B cell (primary cell): ENCODE data around the gene KSR2. TPM values are rescaled to one million over a fixed set of nuclear protein-coding genes. Genes with fewer than 3 reads are reported as not detected.
"Not testable (repeated sequence)": the region's sequence is repeated elsewhere in the genome, so short reads cannot be mapped to it uniquely, and the experiment has no call there.

Experiments used
- ATAC-seq: fragments of 200-7000 bp; cut with Tn5 transposase; one replicate; pipeline ENCODE4 v1.10.0; 2021; ENCODE audit warnings: low read depth, mild to moderate bottlenecking, moderate number of reproducible peaks, moderate library complexity
- CTCF ChIA-PET: fragments of 350-600 bp; sonication (Branson Sonifier 250); formaldehyde crosslinking; loops from one replicate; lab custom pipeline; 2021; ENCODE audit warnings: antibody characterized with exemption, inconsistent platforms; lab: Charles Lee
- POLR2A ChIA-PET: fragments of 350-600 bp; sonication (Branson Sonifier 250); formaldehyde crosslinking; loops from one replicate; lab custom pipeline; 2021; ENCODE audit warnings: antibody characterized with exemption; lab: Charles Lee
- DNase-seq: peaks from one replicate; pipeline ENCODE4 v3.0.0; 2013
- H2AFZ ChIP-seq: 2 replicates; pipeline ENCODE4 v1.6.1; 2012; ENCODE audit warnings: mild to moderate bottlenecking, low read depth, low read length; ENCODE audit not compliant: insufficient read depth, poor library complexity, severe bottlenecking
- H3K27ac ChIP-seq, 2 donors: 1 replicate in 1 of 2; 2 replicates in 1 of 2; pipeline ENCODE4 v1.5.1; 2012 to 2013; ENCODE audit warnings: low read length in 2 of 2, mild to moderate bottlenecking in 2 of 2, moderate library complexity in 1 of 2
- H3K27me3 ChIP-seq, 4 experiments: fragments of 200-600 bp in 1 of 4; sonication (generic) in 1 of 4; replicated peaks in 1 of 4; 1 replicate in 2 of 4; 2 replicates in 2 of 4; pipeline versions ENCODE4 v1.6.1 to v1.7.0; 2013 to 2016; ENCODE audit warnings: low read length in 3 of 4, mild to moderate bottlenecking in 2 of 4, mixed read lengths in 1 of 4, moderate library complexity in 1 of 4; ENCODE audit not compliant: insufficient read depth in 4 of 4, control insufficient read depth in 3 of 4; ENCODE audit errors: control extremely low read depth in 1 of 4
- H3K36me3 ChIP-seq, 2 experiments: replicated peaks in 1 of 2; 1 replicate in 1 of 2; 2 replicates in 1 of 2; pipeline versions ENCODE4 v1.6.1 to v1.7.1; 2013; ENCODE audit warnings: low read length in 1 of 2; ENCODE audit not compliant: insufficient read depth in 2 of 2, control insufficient read depth in 1 of 2; ENCODE audit errors: control extremely low read depth in 1 of 2, extremely low read depth in 1 of 2
- H3K4me1 ChIP-seq, 2 donors: fragments of 200-600 bp in 1 of 2; sonication (generic) in 1 of 2; 1 replicate in 1 of 2; 2 replicates in 1 of 2; pipeline versions ENCODE4 v1.5.1 to v1.6.1; 2013 to 2017; ENCODE audit warnings: low read length in 2 of 2; ENCODE audit not compliant: control insufficient read depth in 2 of 2, insufficient read depth in 2 of 2
- H3K4me2 ChIP-seq: replicated peaks from 2 replicates; pipeline ENCODE3; 2012; ENCODE audit warnings: mild to moderate bottlenecking, low read depth, low read length; ENCODE audit not compliant: poor library complexity, severe bottlenecking
- H3K4me3 ChIP-seq, 5 experiments: fragments of 200-600 bp in 1 of 5; sonication (generic) in 1 of 5; 1 replicate in 3 of 5; 2 replicates in 2 of 5; pipeline versions ENCODE4 v1.5.1 to v1.7.0; 2011 to 2016; ENCODE audit warnings: low read length in 4 of 5, mild to moderate bottlenecking in 4 of 5, low read depth in 2 of 5, control low read depth in 1 of 5, moderate library complexity in 1 of 5; ENCODE audit not compliant: insufficient read depth in 1 of 5; ENCODE audit errors: control extremely low read depth in 1 of 5, extremely low read depth in 1 of 5
- H3K79me2 ChIP-seq: fragments of 200-600 bp; sonication (generic); one replicate; pipeline ENCODE4 v1.6.0; 2016; ENCODE audit warnings: low read length; ENCODE audit not compliant: control insufficient read depth, insufficient read depth
- H3K9ac ChIP-seq: fragments of 200-600 bp; sonication (generic); 2 replicates; pipeline ENCODE4 v1.6.1; 2017; ENCODE audit warnings: mild to moderate bottlenecking, low read length, moderate library complexity
- H3K9me3 ChIP-seq, 3 donors: one replicate each; pipeline versions ENCODE4 v1.6.1 to v1.7.1; 2013; ENCODE audit warnings: low read length in 2 of 3; ENCODE audit not compliant: control insufficient read depth in 2 of 3, insufficient read depth in 1 of 3; ENCODE audit errors: control extremely low read depth in 1 of 3
- H4K20me1 ChIP-seq: 2 replicates; pipeline ENCODE4 v1.6.0; 2012; ENCODE audit warnings: mild to moderate bottlenecking, low read length; ENCODE audit not compliant: insufficient read depth, control insufficient read depth, poor library complexity, severe bottlenecking
- H3K27ac Mint-ChIP-seq: one replicate; pipeline ENCODE4 v1.8.0; 2021; ENCODE audit warnings: mixed read lengths
- H3K27me3 Mint-ChIP-seq: one replicate; pipeline ENCODE4 v1.8.0; 2021; ENCODE audit warnings: mixed read lengths
- H3K4me1 Mint-ChIP-seq: one replicate; pipeline ENCODE4 v1.8.0; 2021; ENCODE audit warnings: mixed read lengths
- H3K4me3 Mint-ChIP-seq: one replicate; pipeline ENCODE4 v1.8.0; 2021; ENCODE audit warnings: mixed read lengths
- H3K9me3 Mint-ChIP-seq: one replicate; pipeline ENCODE4 v1.8.0; 2022; ENCODE audit warnings: mixed read lengths; ENCODE audit not compliant: insufficient read depth
- EZH2 ChIP-seq: IDR thresholded peaks from 2 replicates; pipeline ENCODE4 v1.6.1; 2012; ENCODE audit warnings: borderline replicate concordance, low read depth, mild to moderate bottlenecking, moderate library complexity, low read length; ENCODE audit not compliant: insufficient read depth, poor library complexity, severe bottlenecking
- WGBS: methylation state at CpG from one replicate; pipeline ENCODE4 v1.1.5; 2013; ENCODE audit warnings: missing lambda C conversion rate; ENCODE audit not compliant: insufficient coverage; 5-methylcytosine and 5-hydroxymethylcytosine counted together
- intact Hi-C: fragments of 100-400 bp; cut with micrococcal nuclease; formaldehyde crosslinking; loops from one replicate; pipeline ENCODE4 v1.10.0; 2022
- polyA plus RNA-seq: library from polyadenylated mRNA; depleted of rRNA; stranded (reverse); fragments of >200 nt; gene quantifications from 2 replicates; pipeline ENCODE4 v1.2.3, GENCODE V29; 2012
- total RNA-seq, 2 donors: library from RNA; stranded (reverse); fragments of 120-200 nt in 1 of 2; gene quantifications; 1 replicate in 1 of 2; 2 replicates in 1 of 2; pipeline versions ENCODE4 v1.2.3 to v1.2.4, GENCODE V29; 2013 to 2022
- TF ChIP-seq, protein P1 (sequence below): fragments of 200-600 bp; IDR thresholded peaks from one replicate; pipeline ENCODE4 v1.8.0; 2022; ENCODE audit warnings: antibody characterized with exemption, mild to moderate bottlenecking

KSR2 gene
- total and polyA plus RNA-seq, 2 donors (not counting 1 experiment from before 2014, with no cell fraction given), result not detected

DNA sequence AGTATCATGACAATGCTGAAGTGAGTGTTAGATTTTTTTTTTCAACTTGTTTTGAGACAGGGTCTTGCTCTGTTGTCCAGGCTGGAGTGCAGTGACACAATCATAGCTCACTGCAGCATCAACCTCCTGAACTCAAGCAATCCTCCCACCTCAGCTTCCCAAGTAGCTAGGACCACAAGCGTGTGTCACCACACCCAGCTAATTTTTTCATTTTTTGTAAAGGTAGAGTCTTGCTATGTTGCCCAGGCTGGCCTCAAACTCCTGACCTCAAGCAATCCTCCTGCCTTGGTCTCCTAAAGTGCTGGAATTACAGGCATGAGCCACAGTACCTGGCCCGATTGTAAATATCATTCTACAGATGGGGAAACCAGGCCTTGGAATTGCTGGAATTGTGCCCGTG is 94.6 kb downstream of the KSR2 start:
- not testable (repeated sequence) for H3K4me1 ChIP-seq
- CTCF ChIA-PET, result interaction anchor here (0.7 to 2.5 kb wide), 7 partner anchors 10 to 1923 kb away, joined by 3 to 10 read pairs (median 6); no protein-coding TSS in a partner anchor

DNA sequence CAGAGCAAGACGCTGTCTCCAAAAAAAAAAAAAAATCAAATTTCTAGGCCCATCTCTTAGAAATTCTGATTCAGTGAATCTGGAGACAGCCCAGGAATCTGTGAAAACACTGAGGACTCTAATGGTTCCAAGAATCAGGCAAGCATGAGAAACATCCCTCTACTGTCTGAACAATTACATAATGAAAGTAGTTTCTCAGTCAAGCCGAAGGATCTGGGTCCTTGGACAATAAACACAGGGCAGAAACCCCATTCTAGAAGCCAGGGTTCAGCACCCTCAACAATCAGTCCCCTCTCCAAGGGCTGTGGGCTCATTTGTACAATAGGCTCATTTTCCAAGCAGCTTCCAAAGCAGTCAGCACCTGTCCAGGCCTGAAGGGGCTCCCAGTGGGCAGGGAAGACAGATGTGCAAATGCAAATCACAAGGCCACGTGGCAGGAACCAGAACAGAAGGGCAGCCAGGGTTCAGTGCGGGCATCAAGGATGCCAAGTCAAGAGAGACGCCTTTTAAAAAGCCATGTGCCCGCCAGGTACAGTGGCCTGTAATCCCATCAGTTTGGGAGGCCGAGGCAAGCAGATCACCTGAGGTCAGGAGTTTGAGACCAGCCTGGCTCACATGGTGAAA is 96.1 kb downstream of the KSR2 start:
- POLR2A ChIA-PET, result no interaction called here
- H3K4me1 Mint-ChIP-seq, result peaks cover 5% of the 10 kb centered on the region
- Histone ChIP-seq H2AFZ (no peak overlapping the region), H3K27me3 (peaks cover 0 to 16% (median 7%) of the 10 kb centered on the region in 4 experiments), H3K79me2 (no peaks in the 10 kb centered on the region), H3K4me1 (peaks cover 0 to 6% of the 10 kb centered on the region in 2 donors), H3K36me3 (no peaks in the 10 kb centered on the region), H4K20me1 (no peaks in the 10 kb centered on the region), H3K4me2 (no peak overlapping the region), H3K9me3 (peaks cover 0 to 7% (median 0%) of the 10 kb centered on the region in 3 donors), H3K27ac (no peak overlapping the region), H3K4me3 (no peak overlapping the region), H3K9ac (no peak overlapping the region)
- no peak overlapping the region for H3K4me3 Mint-ChIP-seq
- 91% methylated on average over 7 of the region's 7 CpGs for WGBS
- ATAC-seq, result no peak
- no peak for DNase-seq
- TF ChIP-seq, protein P1, sequence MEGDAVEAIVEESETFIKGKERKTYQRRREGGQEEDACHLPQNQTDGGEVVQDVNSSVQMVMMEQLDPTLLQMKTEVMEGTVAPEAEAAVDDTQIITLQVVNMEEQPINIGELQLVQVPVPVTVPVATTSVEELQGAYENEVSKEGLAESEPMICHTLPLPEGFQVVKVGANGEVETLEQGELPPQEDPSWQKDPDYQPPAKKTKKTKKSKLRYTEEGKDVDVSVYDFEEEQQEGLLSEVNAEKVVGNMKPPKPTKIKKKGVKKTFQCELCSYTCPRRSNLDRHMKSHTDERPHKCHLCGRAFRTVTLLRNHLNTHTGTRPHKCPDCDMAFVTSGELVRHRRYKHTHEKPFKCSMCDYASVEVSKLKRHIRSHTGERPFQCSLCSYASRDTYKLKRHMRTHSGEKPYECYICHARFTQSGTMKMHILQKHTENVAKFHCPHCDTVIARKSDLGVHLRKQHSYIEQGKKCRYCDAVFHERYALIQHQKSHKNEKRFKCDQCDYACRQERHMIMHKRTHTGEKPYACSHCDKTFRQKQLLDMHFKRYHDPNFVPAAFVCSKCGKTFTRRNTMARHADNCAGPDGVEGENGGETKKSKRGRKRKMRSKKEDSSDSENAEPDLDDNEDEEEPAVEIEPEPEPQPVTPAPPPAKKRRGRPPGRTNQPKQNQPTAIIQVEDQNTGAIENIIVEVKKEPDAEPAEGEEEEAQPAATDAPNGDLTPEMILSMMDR, result no peak
- TF ChIP-seq EZH2, result no peak
- H3K9me3 Mint-ChIP-seq, result no peaks in the 10 kb centered on the region
- H3K27ac Mint-ChIP-seq, result no peak overlapping the region
- CTCF ChIA-PET, result interaction anchor here (0.7 to 2.2 kb wide), 3 partner anchors 15 to 17 kb away, joined by 3 to 10 read pairs (median 3); no protein-coding TSS in a partner anchor
- peaks cover 15% of the 10 kb centered on the region for H3K27me3 Mint-ChIP-seq
- intact Hi-C loops, result loop anchor here (10.0 kb wide), 1 partner anchor 162 kb away; no protein-coding TSS in a partner anchor

More for the DNA sequence above, 94.6 kb downstream of the KSR2 start:
- intact Hi-C loops, result loop anchor here (10.0 kb wide), 1 partner anchor 161 kb away; no protein-coding TSS in a partner anchor
- H3K27me3 Mint-ChIP-seq, result peaks cover 25% of the 10 kb centered on the region
- H3K4me3 Mint-ChIP-seq, POLR2A ChIA-PET, H4K20me1 ChIP-seq, H3K9me3 ChIP-seq, H3K36me3 ChIP-seq, H3K9me3 Mint-ChIP-seq, DNase-seq, H3K9ac ChIP-seq, H3K79me2 ChIP-seq, H3K4me2 ChIP-seq, H3K27ac Mint-ChIP-seq, ATAC-seq, H3K4me1 Mint-ChIP-seq, H2AFZ ChIP-seq, H3K4me3 ChIP-seq, H3K27ac ChIP-seq: not testable (repeated sequence)
- H3K27me3 ChIP-seq, result peaks cover 0 to 16% (median 7%) of the 10 kb centered on the region in 4 experiments
- WGBS, result 98% methylated on average over 3 of the region's 3 CpGs
